ENCODE data around the gene FAM78A.

DNA sequence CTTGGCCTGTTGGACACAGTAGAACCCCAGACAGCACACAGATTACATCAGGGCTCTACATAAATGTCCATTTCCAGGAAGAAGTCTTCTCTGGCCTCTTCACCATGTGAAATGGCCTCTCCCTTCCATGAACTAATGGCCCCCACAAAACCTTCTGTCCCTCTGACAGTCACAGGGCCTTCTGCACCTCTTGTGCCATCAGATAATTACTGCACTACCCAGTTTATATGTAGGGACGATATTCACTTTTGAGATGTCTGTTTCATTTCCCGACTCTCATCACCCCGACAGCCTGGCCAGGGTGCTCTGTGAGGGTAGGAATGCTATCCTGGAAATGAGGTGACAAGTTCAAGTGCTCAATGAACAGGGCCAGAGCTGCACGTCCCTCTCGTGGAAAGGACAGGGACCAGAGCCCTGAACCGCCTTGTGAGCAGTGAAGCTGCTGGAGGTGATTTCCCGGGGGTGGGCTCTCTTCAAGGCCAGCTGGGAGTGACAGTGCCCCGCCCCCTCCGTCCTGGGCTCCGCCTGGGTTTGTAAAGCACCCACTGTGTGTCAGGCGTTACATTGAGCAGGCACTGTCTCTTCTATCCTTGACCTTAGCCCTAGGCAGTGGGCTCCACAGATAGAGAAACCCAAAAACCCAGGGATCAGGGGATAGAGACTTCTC lies 3.0 kb upstream of the FAM78A start:
- TF ChIP-seq, protein P1, sequence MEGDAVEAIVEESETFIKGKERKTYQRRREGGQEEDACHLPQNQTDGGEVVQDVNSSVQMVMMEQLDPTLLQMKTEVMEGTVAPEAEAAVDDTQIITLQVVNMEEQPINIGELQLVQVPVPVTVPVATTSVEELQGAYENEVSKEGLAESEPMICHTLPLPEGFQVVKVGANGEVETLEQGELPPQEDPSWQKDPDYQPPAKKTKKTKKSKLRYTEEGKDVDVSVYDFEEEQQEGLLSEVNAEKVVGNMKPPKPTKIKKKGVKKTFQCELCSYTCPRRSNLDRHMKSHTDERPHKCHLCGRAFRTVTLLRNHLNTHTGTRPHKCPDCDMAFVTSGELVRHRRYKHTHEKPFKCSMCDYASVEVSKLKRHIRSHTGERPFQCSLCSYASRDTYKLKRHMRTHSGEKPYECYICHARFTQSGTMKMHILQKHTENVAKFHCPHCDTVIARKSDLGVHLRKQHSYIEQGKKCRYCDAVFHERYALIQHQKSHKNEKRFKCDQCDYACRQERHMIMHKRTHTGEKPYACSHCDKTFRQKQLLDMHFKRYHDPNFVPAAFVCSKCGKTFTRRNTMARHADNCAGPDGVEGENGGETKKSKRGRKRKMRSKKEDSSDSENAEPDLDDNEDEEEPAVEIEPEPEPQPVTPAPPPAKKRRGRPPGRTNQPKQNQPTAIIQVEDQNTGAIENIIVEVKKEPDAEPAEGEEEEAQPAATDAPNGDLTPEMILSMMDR (conservative IDR thresholded peaks at IDR 0.05; ENCODE audit: low read length): no peak
- no peak for TF ChIP-seq EZH2phosphoT487 (IDR thresholded peaks at IDR 0.05; ENCODE audit: borderline replicate concordance)
